Activated CD8-positive, alpha-beta memory T cell treated with anti-CD3 and anti-CD28 coated beads, Interleukin-2, amount 50 U/mL, for 1 hour (primary cell): ENCODE results near the gene SERPINA5.
"Not testable (repeated sequence)": the region's sequence is repeated elsewhere in the genome, so short reads cannot be mapped to it uniquely, and the experiment has no call there.

Experiments
- DNase-seq: peaks from one replicate; pipeline ENCODE4 v3.0.0-alpha.2; 2020; ENCODE audit errors: extremely low read depth

SERPINA5 gene

GRCh38 chr14:94623856-94624499 lies 42.8 kb downstream of the SERPINA5 start:
- DNase-seq: no peak

- DNase-seq: no peak
Measured at GRCh38 chr14:94624537-94625352, 43.5 kb downstream of the SERPINA5 start.

- no peak for DNase-seq
Measured at GRCh38 chr14:94625353-94625635, 44.1 kb downstream of the SERPINA5 start.

- no peak for DNase-seq
Measured at GRCh38 chr14:94628578-94628977, 47.4 kb downstream of the SERPINA5 start.

- no peak for DNase-seq
Measured at GRCh38 chr14:94630396-94630795, 49.2 kb downstream of the SERPINA5 start.

- DNase-seq: no peak
Measured at GRCh38 chr14:94631050-94631449, 49.8 kb downstream of the SERPINA5 start.

GRCh38 chr14:94631536-94632304 lies 50.5 kb downstream of the SERPINA5 start:
- no peak for DNase-seq

GRCh38 chr14:94632305-94632590 lies 51.0 kb downstream of the SERPINA5 start:
- DNase-seq: no peak

GRCh38 chr14:94633121-94633520 lies 51.9 kb downstream of the SERPINA5 start:
- no peak for DNase-seq

- no peak for DNase-seq
Measured at GRCh38 chr14:94635154-94635553, 53.9 kb downstream of the SERPINA5 start.

- no peak for DNase-seq
Measured at GRCh38 chr14:94636744-94637412, 55.7 kb downstream of the SERPINA5 start.

- DNase-seq: not testable (repeated sequence)
Measured at GRCh38 chr14:94637814-94638213, 56.6 kb downstream of the SERPINA5 start.

GRCh38 chr14:94638339-94638738 lies 57.1 kb downstream of the SERPINA5 start:
- no peak for DNase-seq

GRCh38 chr14:94638961-94639817 lies 58.0 kb downstream of the SERPINA5 start:
- no peak for DNase-seq

GRCh38 chr14:94640721-94641631 lies 59.8 kb downstream of the SERPINA5 start:
- DNase-seq: no peak

GRCh38 chr14:94641632-94641955 lies 60.4 kb downstream of the SERPINA5 start:
- no peak for DNase-seq
